ENCODE measurements around the gene MIER2.

DNA sequence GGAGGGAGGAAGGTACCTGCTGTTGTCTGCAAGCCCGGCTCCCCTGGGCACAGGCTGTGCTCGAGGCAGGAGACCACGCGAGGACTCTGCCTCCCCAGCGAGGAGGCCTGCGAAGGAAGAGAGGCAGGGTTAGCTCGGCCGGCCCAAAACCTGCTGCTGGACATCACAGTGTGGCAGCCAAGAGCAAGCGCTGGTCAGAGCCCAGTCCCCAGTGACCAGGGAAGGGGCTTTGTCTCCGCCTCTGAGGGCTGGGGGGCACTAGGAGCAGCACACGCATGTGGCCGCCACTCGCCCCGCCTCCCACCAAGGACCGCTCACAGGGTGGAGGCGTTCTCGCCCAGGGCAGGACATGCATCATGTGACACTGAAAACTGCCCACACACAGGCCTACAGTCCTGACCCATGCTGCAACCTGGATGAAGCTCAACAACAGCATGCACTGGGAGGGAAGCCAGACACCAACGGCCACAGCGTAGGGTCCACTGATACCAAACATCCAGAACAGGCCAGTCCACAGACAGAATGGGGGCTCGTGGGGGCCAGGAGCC, 8.5 kb downstream of the MIER2 start:
- TF ChIP-seq, protein P1, sequence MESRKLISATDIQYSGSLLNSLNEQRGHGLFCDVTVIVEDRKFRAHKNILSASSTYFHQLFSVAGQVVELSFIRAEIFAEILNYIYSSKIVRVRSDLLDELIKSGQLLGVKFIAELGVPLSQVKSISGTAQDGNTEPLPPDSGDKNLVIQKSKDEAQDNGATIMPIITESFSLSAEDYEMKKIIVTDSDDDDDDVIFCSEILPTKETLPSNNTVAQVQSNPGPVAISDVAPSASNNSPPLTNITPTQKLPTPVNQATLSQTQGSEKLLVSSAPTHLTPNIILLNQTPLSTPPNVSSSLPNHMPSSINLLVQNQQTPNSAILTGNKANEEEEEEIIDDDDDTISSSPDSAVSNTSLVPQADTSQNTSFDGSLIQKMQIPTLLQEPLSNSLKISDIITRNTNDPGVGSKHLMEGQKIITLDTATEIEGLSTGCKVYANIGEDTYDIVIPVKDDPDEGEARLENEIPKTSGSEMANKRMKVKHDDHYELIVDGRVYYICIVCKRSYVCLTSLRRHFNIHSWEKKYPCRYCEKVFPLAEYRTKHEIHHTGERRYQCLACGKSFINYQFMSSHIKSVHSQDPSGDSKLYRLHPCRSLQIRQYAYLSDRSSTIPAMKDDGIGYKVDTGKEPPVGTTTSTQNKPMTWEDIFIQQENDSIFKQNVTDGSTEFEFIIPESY (IDR thresholded peaks at IDR 0.05; ENCODE audit: borderline replicate concordance, low read depth): no peak
- TF ChIP-seq, protein P2, sequence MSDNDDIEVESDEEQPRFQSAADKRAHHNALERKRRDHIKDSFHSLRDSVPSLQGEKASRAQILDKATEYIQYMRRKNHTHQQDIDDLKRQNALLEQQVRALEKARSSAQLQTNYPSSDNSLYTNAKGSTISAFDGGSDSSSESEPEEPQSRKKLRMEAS (IDR thresholded peaks at IDR 0.05; ENCODE audit: low read depth): no peak
- TF ChIP-seq CTCF (IDR thresholded peaks at IDR 0.05): no peak
- no peak for TF ChIP-seq RCOR1 (IDR thresholded peaks at IDR 0.05; ENCODE audit: low read length)
- TF ChIP-seq RAD21 (IDR thresholded peaks at IDR 0.05; ENCODE audit: low read length): no peak
- no peak for TF ChIP-seq NRF1 (IDR thresholded peaks at IDR 0.05; ENCODE audit: low read depth, low read length)
- TF ChIP-seq EZH2phosphoT487 (IDR thresholded peaks at IDR 0.05; ENCODE audit: borderline replicate concordance, low read depth): no peak
- TF ChIP-seq REST (IDR thresholded peaks at IDR 0.05; ENCODE audit: low read depth, low read length): no peak
- no peak for TF ChIP-seq JUND (IDR thresholded peaks at IDR 0.05)
- TF ChIP-seq FOXM1 (IDR thresholded peaks at IDR 0.05; ENCODE audit: low read depth): no peak
- TF ChIP-seq TAF1 (IDR thresholded peaks at IDR 0.05; ENCODE audit: borderline replicate concordance, low read depth, low read length): no peak
